ENCODE results near the gene ZNF772. TPM values are rescaled to one million over a fixed set of nuclear protein-coding genes. Genes with fewer than 3 reads are reported as not detected.

Gene ZNF772
- total RNA-seq, 3 donors from 2014 or later (not counting 1 experiment from before 2014, with no cell fraction given) = 1.3 to 3.5 (median 1.4) TPM

GRCh38 chr19:57437931-57438330 is 39.4 kb downstream of the ZNF772 start:
- H3K4me3 Mint-ChIP-seq = no peak overlapping the region
- peaks cover 21 to 50% of the 10 kb centered on the region in 2 donors for H3K4me1 Mint-ChIP-seq
- Histone ChIP-seq H3K27ac (ENCODE audit: low read length) (no peak overlapping the region), H3K4me1 (ENCODE audit: control insufficient read depth, insufficient read depth, low read length) (peaks cover 14% of the 10 kb centered on the region), H3K27me3 (ENCODE audit: control insufficient read depth, insufficient read depth, low read length) (no peaks in the 10 kb centered on the region), H3K9me3 (ENCODE audit: control insufficient read depth, insufficient read depth, low read length) (peaks cover 12% of the 10 kb centered on the region), H3K4me3 (ENCODE audit: low read length) (no peak overlapping the region), H3K36me3 (ENCODE audit: control insufficient read depth, insufficient read depth, low read length) (peaks cover 2% of the 10 kb centered on the region)
- TF ChIP-seq CTCF (IDR thresholded peaks at IDR 0.05) = no peak
- intact Hi-C loops (cut with micrococcal nuclease) = no loop called here
- peaks cover 9% of the 10 kb centered on the region for H3K36me3 Mint-ChIP-seq
- WGBS (ENCODE audit: insufficient coverage) = 94% methylated on average over 4 of the region's 4 CpGs
- DNase-seq (no peak), ATAC-seq (no peak)
- H3K9me3 Mint-ChIP-seq = peaks cover 2 to 8% of the 10 kb centered on the region in 2 donors
- no peak overlapping the region for H3K27ac Mint-ChIP-seq
- H3K27me3 Mint-ChIP-seq (ENCODE audit: low read depth in 2 of 2) = peaks cover 0 to 2% of the 10 kb centered on the region in 2 donors

GRCh38 chr19:57436417-57436816 is 40.9 kb downstream of the ZNF772 start:
- no peak for TF ChIP-seq CTCF (IDR thresholded peaks at IDR 0.05)
- peaks cover 9% of the 10 kb centered on the region for H3K36me3 Mint-ChIP-seq
- intact Hi-C loops (cut with micrococcal nuclease) = no loop called here
- peaks cover 21 to 50% of the 10 kb centered on the region in 2 donors for H3K4me1 Mint-ChIP-seq
- Histone ChIP-seq H3K9me3 (ENCODE audit: control insufficient read depth, insufficient read depth, low read length) (no peaks in the 10 kb centered on the region), H3K4me1 (ENCODE audit: control insufficient read depth, insufficient read depth, low read length) (peaks cover 14% of the 10 kb centered on the region), H3K4me3 (ENCODE audit: low read length) (no peak overlapping the region), H3K36me3 (ENCODE audit: control insufficient read depth, insufficient read depth, low read length) (no peaks in the 10 kb centered on the region), H3K27ac (ENCODE audit: low read length) (no peak overlapping the region), H3K27me3 (ENCODE audit: control insufficient read depth, insufficient read depth, low read length) (no peaks in the 10 kb centered on the region)
- peak overlapping the region in 1 of 2 donors; percentile 87 for H3K27ac Mint-ChIP-seq
- peaks cover 2 to 4% of the 10 kb centered on the region in 2 donors for H3K9me3 Mint-ChIP-seq
- DNase-seq (no peak), ATAC-seq (no peak)
- peaks cover 0 to 2% of the 10 kb centered on the region in 2 donors for H3K27me3 Mint-ChIP-seq (ENCODE audit: low read depth in 2 of 2)
- 100% methylated on average over 1 of the region's 1 CpG for WGBS (ENCODE audit: insufficient coverage)
- peak overlapping the region; percentile 99 for H3K4me3 Mint-ChIP-seq

GRCh38 chr19:57435062-57435978 is 42.0 kb downstream of the ZNF772 start, which contains the start of gene ZNF749:
TSS of gene ZNF749 (plus strand) at chr19:57435325. CDS start at chr19:57435579, 254 bp downstream.
- peak within 1 kb of the TSS; percentile 62 for H3K4me3 ChIP-seq (ENCODE audit: low read length)
- Mint-ChIP-seq H3K27ac (peak within 1 kb of the TSS; percentile 87 to 88), H3K4me1 (peaks cover 21 to 41% of the 10 kb centered on the region in 2 donors)

More at GRCh38 chr19:57435062-57435978, 42.0 kb downstream of the ZNF772 start, which contains the start of gene ZNF749:
- ATAC-seq (peak; percentile 99 to 100 (median 100)), DNase-seq (peak; percentile 92 to 99)
- no peaks in the 10 kb centered on the region for H3K9me3 ChIP-seq (ENCODE audit: control insufficient read depth, insufficient read depth, low read length)
- no peaks in the 10 kb centered on the region for H3K27me3 ChIP-seq (ENCODE audit: control insufficient read depth, insufficient read depth, low read length)
- intact Hi-C loops (cut with micrococcal nuclease) = loop anchor here (1.0 kb wide), 5 partner anchors 24 to 246 kb away; partner anchors contain the start of genes ZNF17, ZNF548, ZNF550 and ZNF551
- Mint-ChIP-seq H3K36me3 (peaks cover 9% of the 10 kb centered on the region), H3K27me3 (ENCODE audit: low read depth in 2 of 2) (peaks cover 0 to 2% of the 10 kb centered on the region in 2 donors), H3K4me3 (peak within 1 kb of the TSS; percentile 99), H3K9me3 (peaks cover 2 to 3% of the 10 kb centered on the region in 2 donors)
- under 1% methylated on average over 61 of the region's 61 CpGs for WGBS (ENCODE audit: insufficient coverage)
- H3K27ac ChIP-seq (ENCODE audit: low read length) = peak within 1 kb of the TSS; percentile 70
- peaks cover 14% of the 10 kb centered on the region for H3K4me1 ChIP-seq (ENCODE audit: control insufficient read depth, insufficient read depth, low read length)
- H3K36me3 ChIP-seq (ENCODE audit: control insufficient read depth, insufficient read depth, low read length) = no peaks in the 10 kb centered on the region
- TF ChIP-seq CTCF (IDR thresholded peaks at IDR 0.05) = no peak

Measured in natural killer cell (primary cell).